GM12878 (cell line): Measurements from ENCODE around the gene PRUNE2. TPM values are rescaled to one million over a fixed set of nuclear protein-coding genes. Genes with fewer than 3 reads are reported as not detected.
A peak's percentile ranks its signal among the peaks of the same experiment; 100 is the strongest.
"Not testable (repeated sequence)": the region's sequence is repeated elsewhere in the genome, so short reads cannot be mapped to it uniquely, and the experiment has no call there.

Source experiments
- ATAC-seq: fragments of 200-7000 bp; cut with Tn5 transposase; 3 replicates; pipeline ENCODE4 v1.9.1; 2020; ENCODE audit warnings: mild to moderate bottlenecking, moderate library complexity
- BruUV-seq: library from RNA; stranded (reverse); fragments of 400-500 nt; replicated peaks from 2 replicates; lab custom pipeline; 2021; lab: Mats Ljungman, UMichigan
- CTCF ChIA-PET: fragments of 300-600 bp; sonication (Branson Sonifier 250); formaldehyde crosslinking; extraction: SDS; loops from one replicate; lab custom pipeline; 2021; ENCODE audit warnings: inconsistent platforms; lab: Yijun Ruan, JAX
- POLR2A ChIA-PET: fragments of 350-600 bp; formaldehyde crosslinking; extraction: SDS; loops from one replicate; lab custom pipeline; 2021; ENCODE audit warnings: inconsistent platforms; lab: Charles Lee
- RAD21 ChIA-PET: fragments of 300-600 bp; sonication (Branson Sonifier 250); formaldehyde crosslinking; loops from one replicate; lab custom pipeline; 2023; ENCODE audit warnings: antibody characterized with exemption; ENCODE audit not compliant: unreplicated experiment; lab: Charles Lee
- SMC1A ChIA-PET: fragments of 300-600 bp; sonication (Branson Sonifier 250); formaldehyde crosslinking; loops from one replicate; lab custom pipeline; 2023; ENCODE audit not compliant: unreplicated experiment, uncharacterized antibody; lab: Charles Lee
- DNase-seq: peaks from one replicate; pipeline ENCODE4 v3.0.0-alpha.2; 2011; ENCODE audit warnings: low read depth, low spot score
- FAIRE-seq: peaks from 3 replicates; lab custom pipeline; 2011; peaks lifted over from hg19 to GRCh38; lab: Jason Lieb, UNC
- H2AFZ ChIP-seq: 2 replicates; pipeline ENCODE4 v1.6.0; 2011; ENCODE audit warnings: low read depth, low read length, control low read depth; ENCODE audit not compliant: control insufficient read depth
- H3K27ac ChIP-seq: 2 replicates; pipeline ENCODE4 v1.5.1; 2011; ENCODE audit warnings: control low read depth; ENCODE audit not compliant: control insufficient read depth, insufficient read depth
- H3K27me3 ChIP-seq, 2 experiments: replicated peaks in 1 of 2; 2 replicates each; pipeline versions ENCODE4 v1.6.0 to v1.6.1; 2011; ENCODE audit warnings: low read length in 1 of 2; ENCODE audit not compliant: control insufficient read depth in 2 of 2, insufficient read depth in 2 of 2
- H3K36me3 ChIP-seq, 2 experiments: 2 replicates each; pipeline ENCODE4 v1.5.1; 2011; ENCODE audit warnings: low read length in 1 of 2; ENCODE audit not compliant: control insufficient read depth in 2 of 2, insufficient read depth in 2 of 2
- H3K4me1 ChIP-seq: 2 replicates; pipeline ENCODE4 v1.6.1; 2011; ENCODE audit warnings: mild to moderate bottlenecking, low read length, moderate library complexity, mixed read lengths; ENCODE audit not compliant: control insufficient read depth, insufficient read depth
- H3K4me2 ChIP-seq: 2 replicates; pipeline ENCODE4 v1.6.0; 2011; ENCODE audit warnings: control low read depth; ENCODE audit not compliant: control insufficient read depth, insufficient read depth
- H3K4me3 ChIP-seq: fragments of 200-600 bp; sonication (generic); 2 replicates; pipeline ENCODE4 v1.5.1; 2016
- H3K79me2 ChIP-seq: 2 replicates; pipeline ENCODE4 v1.6.0; 2011; ENCODE audit warnings: low read length; ENCODE audit not compliant: control insufficient read depth, insufficient read depth
- H3K9ac ChIP-seq: 2 replicates; pipeline ENCODE4 v1.8.0; 2011; ENCODE audit warnings: low read length, control low read depth, mixed read lengths; ENCODE audit not compliant: control insufficient read depth, insufficient read depth
- H3K9me3 ChIP-seq: replicated peaks from 3 replicates; pipeline ENCODE4 v1.5.1; 2011; ENCODE audit warnings: mild to moderate bottlenecking, low read length; ENCODE audit not compliant: control insufficient read depth, insufficient read depth
- H4K20me1 ChIP-seq: 2 replicates; pipeline ENCODE4 v1.6.0; 2011; ENCODE audit not compliant: control insufficient read depth, insufficient read depth
- HDAC6 ChIP-seq: fragments of 200-600 bp; sonication (generic); IDR thresholded peaks from one replicate; pipeline ENCODE4 v1.8.0; 2017; ENCODE audit warnings: antibody characterized with exemption; ENCODE audit not compliant: unreplicated experiment
- HDGF ChIP-seq: fragments of 450-650 bp; IDR thresholded peaks from 2 replicates; pipeline ENCODE4 v1.6.1; 2016; ENCODE audit warnings: antibody characterized with exemption
- POU2F2 ChIP-seq: IDR thresholded peaks from 3 replicates; pipeline ENCODE4 v1.6.1; 2011; ENCODE audit warnings: low read depth, mild to moderate bottlenecking, low read length, borderline replicate concordance
- RAD21 ChIP-seq: IDR thresholded peaks from 2 replicates; pipeline ENCODE4 v1.6.1; 2011; ENCODE audit warnings: mild to moderate bottlenecking, low read depth, low read length, moderate library complexity; ENCODE audit not compliant: insufficient read depth
- SMC3 ChIP-seq: IDR thresholded peaks from 2 replicates; pipeline ENCODE4 v1.6.1; 2011; ENCODE audit warnings: low read length, improper control_type of control experiment, borderline replicate concordance
- STAT1 ChIP-seq: fragments of 450-650 bp; conservative IDR thresholded peaks from 2 replicates; pipeline ENCODE4 v1.6.1; 2014; ENCODE audit warnings: antibody characterized with exemption, mild to moderate bottlenecking
- WGBS: methylation state at CpG from one replicate; pipeline ENCODE4 v1.1.6; 2016; ENCODE audit warnings: low lambda C conversion rate; ENCODE audit not compliant: insufficient replicate concordance, insufficient coverage; ENCODE audit errors: missing lambda C conversion rate; 5-methylcytosine and 5-hydroxymethylcytosine counted together
- in situ Hi-C: fragments of 300-500 bp; cut with MboI; formaldehyde crosslinking; loops from 9 replicates; pipeline ENCODE4 v1.14.3; 2018; ENCODE audit warnings: mixed read lengths
- intact Hi-C: fragments of 100-400 bp; cut with micrococcal nuclease; formaldehyde crosslinking; loops from one replicate; pipeline ENCODE4 v1.14.2; 2022; ENCODE audit not compliant: unreplicated experiment
- polyA plus RNA-seq, 11 experiments: library from polyadenylated mRNA; depleted of rRNA in 4 of 11; unstranded in 6 of 11; stranded (reverse) in 5 of 11; fragments of >200 nt; fragmentation: Nextera tagmentation in 4 of 11; fragmentation: Illumina TruSeq in 1 of 11; extraction: Ambion mirVana in 4 of 11; extraction: Trizol in 1 of 11; gene quantifications; 1 replicate in 1 of 11; 2 replicates in 10 of 11; pipeline versions ENCODE4 v1.2.1 to v1.2.3, GENCODE V29; 2011 to 2016; ENCODE audit warnings: inconsistent platforms in 2 of 11, missing spikeins in 2 of 11, low read depth in 1 of 11
- total RNA-seq, 4 experiments: library from RNA; depleted of rRNA in 3 of 4; stranded (reverse); fragments of >200 nt in 3 of 4; fragmentation: Illumina TruSeq in 1 of 4; extraction: Trizol in 1 of 4; gene quantifications; 2 replicates each; pipeline versions ENCODE4 v1.2.1 to v1.2.3, GENCODE V29; 2013 to 2021
- TF ChIP-seq, protein P1 (sequence below), 3 experiments: IDR thresholded peaks in 2 of 3; conservative IDR thresholded peaks in 1 of 3; 2 replicates each; pipeline ENCODE4 v1.5.1; 2011; ENCODE audit warnings: low read depth in 3 of 3, low read length in 3 of 3, mild to moderate bottlenecking in 3 of 3, control low read depth in 2 of 3, moderate library complexity in 2 of 3, inconsistent platforms in 1 of 3, mixed read lengths in 1 of 3; ENCODE audit not compliant: control insufficient read depth in 2 of 3, insufficient read depth in 1 of 3; ENCODE audit errors: extremely low read depth in 1 of 3
- TF ChIP-seq, protein P2 (sequence below): IDR thresholded peaks from 2 replicates; pipeline ENCODE4 v1.6.1; 2012; ENCODE audit warnings: improper control_type of control experiment, low read depth, low read length; ENCODE audit not compliant: insufficient replicate concordance

PRUNE2 gene
- total and polyA plus RNA-seq, 10 of the 15 experiments (the other 5 are each of a cell fraction or from before 2014, with no cell fraction given): 0.07 to 0.63 (median 0.25) TPM

GRCh38 chr9:76665966-76666365 is 239.9 kb downstream of the PRUNE2 start:
- H3K27me3 ChIP-seq, H3K9me3 ChIP-seq, SMC1A ChIA-PET, H3K27ac ChIP-seq, POLR2A ChIA-PET, DNase-seq: not testable (repeated sequence)
- TF ChIP-seq SMC3: peak; percentile 29; the same call in 1 of the 2 replicates
- TF ChIP-seq, protein P1, sequence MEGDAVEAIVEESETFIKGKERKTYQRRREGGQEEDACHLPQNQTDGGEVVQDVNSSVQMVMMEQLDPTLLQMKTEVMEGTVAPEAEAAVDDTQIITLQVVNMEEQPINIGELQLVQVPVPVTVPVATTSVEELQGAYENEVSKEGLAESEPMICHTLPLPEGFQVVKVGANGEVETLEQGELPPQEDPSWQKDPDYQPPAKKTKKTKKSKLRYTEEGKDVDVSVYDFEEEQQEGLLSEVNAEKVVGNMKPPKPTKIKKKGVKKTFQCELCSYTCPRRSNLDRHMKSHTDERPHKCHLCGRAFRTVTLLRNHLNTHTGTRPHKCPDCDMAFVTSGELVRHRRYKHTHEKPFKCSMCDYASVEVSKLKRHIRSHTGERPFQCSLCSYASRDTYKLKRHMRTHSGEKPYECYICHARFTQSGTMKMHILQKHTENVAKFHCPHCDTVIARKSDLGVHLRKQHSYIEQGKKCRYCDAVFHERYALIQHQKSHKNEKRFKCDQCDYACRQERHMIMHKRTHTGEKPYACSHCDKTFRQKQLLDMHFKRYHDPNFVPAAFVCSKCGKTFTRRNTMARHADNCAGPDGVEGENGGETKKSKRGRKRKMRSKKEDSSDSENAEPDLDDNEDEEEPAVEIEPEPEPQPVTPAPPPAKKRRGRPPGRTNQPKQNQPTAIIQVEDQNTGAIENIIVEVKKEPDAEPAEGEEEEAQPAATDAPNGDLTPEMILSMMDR (IDR thresholded peaks at IDR 0.05 in 2 of 3, conservative IDR thresholded peaks at IDR 0.05 in 1 of 3; ENCODE audit: control insufficient read depth in 2 of 3, extremely low read depth in 1 of 3, insufficient read depth in 1 of 3, low read depth in 3 of 3, low read length in 3 of 3): peak; percentile 16 to 40 (median 29); a peak in 5 of 6 replicates
- TF ChIP-seq RAD21: peak; percentile 12; the same call in 1 of the 2 replicates
- TF ChIP-seq, all 136 proteins: peak for 3; not testable (repeated sequence) for 133
- H3K4me2 ChIP-seq, H3K79me2 ChIP-seq, H3K9ac ChIP-seq, ATAC-seq, BruUV-seq, H2AFZ ChIP-seq, in situ Hi-C loops, RAD21 ChIA-PET, H4K20me1 ChIP-seq, H3K36me3 ChIP-seq, H3K4me1 ChIP-seq, H3K4me3 ChIP-seq, FAIRE-seq: not testable (repeated sequence)
- CTCF ChIA-PET: interaction anchor here (1.6 to 2.1 kb wide), 2 partner anchors 38 to 485 kb away, joined by 3 to 9 read pairs; no protein-coding TSS in a partner anchor
- intact Hi-C loops: loop anchor here (2.0 to 10.0 kb wide), 2 partner anchors 39 to 489 kb away; no protein-coding TSS in a partner anchor
- WGBS: 53% methylated on average over 11 of the region's 11 CpGs

DNA sequence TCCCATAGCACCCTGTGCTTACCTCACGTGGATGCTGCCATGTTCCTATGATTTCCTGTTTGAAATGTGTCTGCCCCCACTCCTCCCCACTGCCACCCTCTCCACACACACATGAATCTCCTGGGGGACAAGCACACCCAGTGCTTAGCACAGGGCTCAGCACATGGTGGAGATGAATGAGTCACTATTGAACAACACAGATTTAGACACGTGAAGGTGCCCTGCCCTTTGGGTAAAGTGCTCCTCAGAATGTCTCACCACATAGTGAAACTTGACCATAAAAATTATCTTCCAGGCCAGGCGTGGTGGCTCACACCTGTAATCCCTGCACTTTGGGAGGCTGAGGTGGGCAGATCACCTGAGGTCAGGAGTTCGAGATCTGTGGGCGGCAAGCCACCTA is 240.5 kb downstream of the PRUNE2 start:
- no peak overlapping the region for H2AFZ ChIP-seq
- FAIRE-seq: no peak
- H3K36me3 ChIP-seq: no peaks in the 10 kb centered on the region
- ChIA-PET POLR2A (no interaction called here), RAD21 (no interaction called here), CTCF (interaction anchor here (1.6 kb wide), 1 partner anchor 486 kb away, joined by 3 read pairs; no protein-coding TSS in a partner anchor), SMC1A (no interaction called here)
- no peak overlapping the region for H3K9ac ChIP-seq
- ATAC-seq: no peak
- no TSS peak for BruUV-seq
- TF ChIP-seq, protein P2, sequence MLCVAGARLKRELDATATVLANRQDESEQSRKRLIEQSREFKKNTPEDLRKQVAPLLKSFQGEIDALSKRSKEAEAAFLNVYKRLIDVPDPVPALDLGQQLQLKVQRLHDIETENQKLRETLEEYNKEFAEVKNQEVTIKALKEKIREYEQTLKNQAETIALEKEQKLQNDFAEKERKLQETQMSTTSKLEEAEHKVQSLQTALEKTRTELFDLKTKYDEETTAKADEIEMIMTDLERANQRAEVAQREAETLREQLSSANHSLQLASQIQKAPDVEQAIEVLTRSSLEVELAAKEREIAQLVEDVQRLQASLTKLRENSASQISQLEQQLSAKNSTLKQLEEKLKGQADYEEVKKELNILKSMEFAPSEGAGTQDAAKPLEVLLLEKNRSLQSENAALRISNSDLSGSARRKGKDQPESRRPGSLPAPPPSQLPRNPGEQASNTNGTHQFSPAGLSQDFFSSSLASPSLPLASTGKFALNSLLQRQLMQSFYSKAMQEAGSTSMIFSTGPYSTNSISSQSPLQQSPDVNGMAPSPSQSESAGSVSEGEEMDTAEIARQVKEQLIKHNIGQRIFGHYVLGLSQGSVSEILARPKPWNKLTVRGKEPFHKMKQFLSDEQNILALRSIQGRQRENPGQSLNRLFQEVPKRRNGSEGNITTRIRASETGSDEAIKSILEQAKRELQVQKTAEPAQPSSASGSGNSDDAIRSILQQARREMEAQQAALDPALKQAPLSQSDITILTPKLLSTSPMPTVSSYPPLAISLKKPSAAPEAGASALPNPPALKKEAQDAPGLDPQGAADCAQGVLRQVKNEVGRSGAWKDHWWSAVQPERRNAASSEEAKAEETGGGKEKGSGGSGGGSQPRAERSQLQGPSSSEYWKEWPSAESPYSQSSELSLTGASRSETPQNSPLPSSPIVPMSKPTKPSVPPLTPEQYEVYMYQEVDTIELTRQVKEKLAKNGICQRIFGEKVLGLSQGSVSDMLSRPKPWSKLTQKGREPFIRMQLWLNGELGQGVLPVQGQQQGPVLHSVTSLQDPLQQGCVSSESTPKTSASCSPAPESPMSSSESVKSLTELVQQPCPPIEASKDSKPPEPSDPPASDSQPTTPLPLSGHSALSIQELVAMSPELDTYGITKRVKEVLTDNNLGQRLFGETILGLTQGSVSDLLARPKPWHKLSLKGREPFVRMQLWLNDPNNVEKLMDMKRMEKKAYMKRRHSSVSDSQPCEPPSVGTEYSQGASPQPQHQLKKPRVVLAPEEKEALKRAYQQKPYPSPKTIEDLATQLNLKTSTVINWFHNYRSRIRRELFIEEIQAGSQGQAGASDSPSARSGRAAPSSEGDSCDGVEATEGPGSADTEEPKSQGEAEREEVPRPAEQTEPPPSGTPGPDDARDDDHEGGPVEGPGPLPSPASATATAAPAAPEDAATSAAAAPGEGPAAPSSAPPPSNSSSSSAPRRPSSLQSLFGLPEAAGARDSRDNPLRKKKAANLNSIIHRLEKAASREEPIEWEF: no peak
- TF ChIP-seq STAT1 (no peak), HDGF (no peak), SMC3 (no peak), HDAC6 (no peak), POU2F2 (no peak)
- intact Hi-C loops (loop anchor here (10.0 kb wide), 1 partner anchor 489 kb away; no protein-coding TSS in a partner anchor), in situ Hi-C loops (no loop called here)
- no peak overlapping the region for H3K4me3 ChIP-seq
- no peaks in the 10 kb centered on the region for H4K20me1 ChIP-seq
- no peak overlapping the region for H3K4me2 ChIP-seq
- 26% methylated on average over 5 of the region's 5 CpGs for WGBS
- H3K79me2 ChIP-seq: no peaks in the 10 kb centered on the region
- H3K9me3 ChIP-seq: no peaks in the 10 kb centered on the region
- no peak for DNase-seq
- H3K27ac ChIP-seq: no peak overlapping the region
- peaks cover 1 to 2% of the 10 kb centered on the region in 2 experiments; a peak in 1 of 4 replicates for H3K27me3 ChIP-seq
- no peaks in the 10 kb centered on the region; the same call in 1 of the 2 replicates for H3K4me1 ChIP-seq
